WI38 (cell line): ENCODE data around the gene ZCCHC13.
A peak's percentile ranks its signal among the peaks of the same experiment; 100 is the strongest.

Experiments used
- H3K4me3 ChIP-seq: 2 replicates; pipeline ENCODE4 v1.5.1; 2011; ENCODE audit warnings: low read depth, mild to moderate bottlenecking, control low read depth, low read length
- TF ChIP-seq, protein P1 (sequence below): IDR thresholded peaks from 2 replicates; pipeline ENCODE4 v1.5.1; 2012; ENCODE audit warnings: low read depth, mild to moderate bottlenecking, control low read depth, low read length

Gene ZCCHC13

DNA sequence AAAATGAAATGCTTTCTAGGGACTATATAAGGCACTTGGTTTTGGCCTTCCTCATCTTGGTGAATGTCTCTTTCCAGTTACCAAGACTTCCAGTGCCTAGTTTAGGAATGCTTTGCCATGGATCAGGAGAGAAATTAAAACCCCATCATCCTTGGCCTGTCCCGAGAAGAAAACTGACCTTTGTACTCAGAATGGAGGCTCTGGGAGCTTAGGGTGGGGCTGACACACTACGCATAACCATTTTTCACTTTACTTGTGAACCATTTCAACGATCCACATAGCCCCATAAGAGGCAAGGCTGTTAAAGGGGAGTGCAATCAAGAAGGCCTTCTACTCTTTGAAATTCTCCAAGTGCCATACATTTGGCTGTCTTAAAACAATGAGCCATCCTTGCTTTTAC is 26.7 kb upstream of the ZCCHC13 start:
- H3K4me3 ChIP-seq: no peak overlapping the region
- TF ChIP-seq, protein P1, sequence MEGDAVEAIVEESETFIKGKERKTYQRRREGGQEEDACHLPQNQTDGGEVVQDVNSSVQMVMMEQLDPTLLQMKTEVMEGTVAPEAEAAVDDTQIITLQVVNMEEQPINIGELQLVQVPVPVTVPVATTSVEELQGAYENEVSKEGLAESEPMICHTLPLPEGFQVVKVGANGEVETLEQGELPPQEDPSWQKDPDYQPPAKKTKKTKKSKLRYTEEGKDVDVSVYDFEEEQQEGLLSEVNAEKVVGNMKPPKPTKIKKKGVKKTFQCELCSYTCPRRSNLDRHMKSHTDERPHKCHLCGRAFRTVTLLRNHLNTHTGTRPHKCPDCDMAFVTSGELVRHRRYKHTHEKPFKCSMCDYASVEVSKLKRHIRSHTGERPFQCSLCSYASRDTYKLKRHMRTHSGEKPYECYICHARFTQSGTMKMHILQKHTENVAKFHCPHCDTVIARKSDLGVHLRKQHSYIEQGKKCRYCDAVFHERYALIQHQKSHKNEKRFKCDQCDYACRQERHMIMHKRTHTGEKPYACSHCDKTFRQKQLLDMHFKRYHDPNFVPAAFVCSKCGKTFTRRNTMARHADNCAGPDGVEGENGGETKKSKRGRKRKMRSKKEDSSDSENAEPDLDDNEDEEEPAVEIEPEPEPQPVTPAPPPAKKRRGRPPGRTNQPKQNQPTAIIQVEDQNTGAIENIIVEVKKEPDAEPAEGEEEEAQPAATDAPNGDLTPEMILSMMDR: no peak

DNA sequence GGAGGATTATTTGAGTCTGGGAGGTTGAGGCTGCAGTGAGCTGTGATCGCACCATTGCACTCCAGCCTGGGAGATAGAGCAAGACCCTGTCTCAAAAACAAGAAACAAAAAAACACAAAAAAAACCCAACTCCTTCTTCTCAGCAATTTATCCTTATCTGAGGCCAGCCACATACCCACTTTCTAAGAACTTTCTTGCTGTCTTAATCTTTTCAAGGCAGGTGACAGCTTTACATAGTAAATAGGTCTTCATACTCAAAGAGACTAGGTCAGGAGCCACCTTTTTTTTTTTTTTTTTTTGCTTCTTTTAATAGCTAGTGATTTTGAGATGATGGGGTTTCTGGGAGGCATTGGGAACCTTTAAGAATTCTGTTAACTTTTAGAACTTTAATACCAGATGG is 26.1 kb upstream of the ZCCHC13 start:
- no peak overlapping the region for H3K4me3 ChIP-seq
- TF ChIP-seq, protein P1: no peak

DNA sequence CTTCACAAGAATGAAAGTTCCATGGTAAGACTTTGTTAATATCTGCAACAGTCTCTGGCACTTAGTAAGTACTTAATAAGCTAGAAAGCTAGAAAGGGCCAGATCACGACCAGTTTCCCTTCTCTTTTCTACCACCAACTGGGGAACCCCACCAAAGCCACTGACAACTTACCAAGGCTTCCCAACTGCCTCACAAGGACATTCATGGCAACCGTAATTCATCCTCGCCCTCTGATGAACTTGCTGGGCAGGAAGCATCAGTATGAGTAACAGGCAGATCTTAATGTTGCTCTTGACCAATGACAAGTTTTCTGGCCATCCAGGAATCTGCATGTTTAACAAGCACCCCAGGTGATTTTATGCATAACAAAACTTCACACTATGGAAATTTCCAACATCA is 23.2 kb upstream of the ZCCHC13 start:
- no peak overlapping the region for H3K4me3 ChIP-seq
- TF ChIP-seq, protein P1: no peak

DNA sequence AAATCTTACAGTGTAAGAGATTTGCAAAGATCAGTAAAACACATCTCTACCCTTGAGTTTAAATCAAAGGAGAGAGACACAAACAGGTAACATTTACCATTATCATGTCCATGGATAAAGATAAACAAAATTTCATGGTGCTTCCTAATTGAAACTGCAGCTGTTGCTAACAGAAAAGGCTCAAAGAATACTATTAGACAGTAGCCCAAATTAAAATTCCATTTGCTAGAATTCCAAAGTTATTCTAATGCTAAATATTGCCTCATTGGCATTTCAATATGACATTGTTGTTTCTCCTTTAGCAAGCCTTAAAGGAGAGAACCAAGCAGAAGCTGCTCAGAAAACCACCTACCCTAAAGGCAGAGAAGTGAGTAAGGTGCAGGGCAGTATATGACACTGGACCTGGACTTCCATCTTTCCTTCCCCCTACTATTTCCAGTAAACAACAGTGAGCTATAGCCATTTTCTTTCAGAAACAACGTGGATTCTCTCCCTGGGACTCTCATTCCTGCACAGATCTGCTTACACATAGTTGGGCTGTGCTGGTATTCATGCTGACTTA is 19.5 kb upstream of the ZCCHC13 start:
- no peak overlapping the region for H3K4me3 ChIP-seq
- TF ChIP-seq, protein P1: no peak

DNA sequence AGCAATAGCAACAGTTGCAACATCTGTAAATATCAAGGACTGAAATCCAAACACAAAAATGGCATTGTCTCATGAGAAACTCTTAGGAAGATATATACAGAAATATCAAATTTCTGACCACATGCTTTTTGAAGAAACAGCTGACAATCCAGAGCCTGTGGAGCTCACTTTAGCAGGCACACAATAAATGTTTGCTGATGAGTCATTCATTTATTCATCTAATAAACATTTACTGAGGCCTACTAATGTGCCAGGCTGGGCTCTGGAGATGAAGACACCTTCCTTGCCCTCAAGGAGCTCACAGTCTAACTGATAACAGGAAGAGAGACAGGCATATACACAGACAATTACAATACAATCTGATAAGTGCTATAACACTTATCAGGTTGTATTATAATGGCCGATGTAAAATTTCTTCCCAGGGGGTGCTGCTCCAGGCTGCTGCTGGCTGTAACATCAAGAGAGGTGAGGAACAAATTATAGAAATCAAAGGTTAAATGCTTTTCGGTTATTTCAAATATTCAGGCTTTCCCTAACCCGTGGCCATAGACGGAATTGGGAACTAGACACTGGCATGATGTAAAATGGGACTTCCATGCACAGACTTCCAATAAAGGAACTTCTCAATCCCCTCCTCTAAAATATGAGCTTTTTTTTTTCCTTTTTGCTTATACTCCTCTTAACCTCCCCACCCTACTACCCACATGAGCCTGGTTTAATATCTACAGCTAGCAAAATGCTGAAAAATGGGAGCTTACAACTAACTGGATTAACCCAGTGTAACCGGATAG is 16.8 kb upstream of the ZCCHC13 start:
- H3K4me3 ChIP-seq: no peak overlapping the region
- TF ChIP-seq, protein P1: no peak

DNA sequence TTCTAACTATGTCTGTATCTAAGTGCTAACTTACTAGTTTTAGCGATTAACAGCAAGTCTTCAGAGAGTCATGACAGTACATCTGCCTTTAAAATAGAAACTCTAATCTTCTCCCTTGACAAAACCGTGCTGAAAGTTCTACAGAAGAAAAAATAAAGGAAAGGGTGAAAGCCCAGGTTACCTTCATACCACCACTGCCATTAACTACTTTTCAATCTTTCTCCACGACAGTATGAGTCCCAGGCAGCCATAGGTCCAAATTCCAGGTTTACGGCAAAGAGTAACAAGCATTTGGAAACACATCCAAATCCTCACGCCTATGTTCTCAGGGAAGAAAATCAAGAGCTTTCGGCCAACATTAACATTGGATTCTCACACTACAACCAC is 12.4 kb upstream of the ZCCHC13 start:
- H3K4me3 ChIP-seq: peak overlapping the region; percentile 74
- TF ChIP-seq, protein P1: no peak
